ENCODE results near the gene DIP2A.
A peak's percentile ranks its signal among the peaks of the same experiment; 100 is the strongest.
"Not testable (repeated sequence)": the region's sequence is repeated elsewhere in the genome, so short reads cannot be mapped to it uniquely, and the experiment has no call there.

DIP2A gene

GRCh38 chr21:46448855-46449254 lies 9.8 kb upstream of the DIP2A start:
- not testable (repeated sequence) for DNase-seq

- no peak for DNase-seq
Measured at GRCh38 chr21:46452710-46453109, 6.0 kb upstream of the DIP2A start.

GRCh38 chr21:46454142-46454541 lies 4.5 kb upstream of the DIP2A start:
- DNase-seq: no peak

- DNase-seq: no peak
Measured at GRCh38 chr21:46454634-46455390, 3.9 kb upstream of the DIP2A start.

- DNase-seq: no peak
Measured at GRCh38 chr21:46455575-46456385, 2.9 kb upstream of the DIP2A start.

- no peak for DNase-seq
Measured at GRCh38 chr21:46456750-46457149, 1.9 kb upstream of the DIP2A start.

GRCh38 chr21:46457801-46458314 lies 833 bp upstream of the DIP2A start:
- DNase-seq: peak; percentile 38

GRCh38 chr21:46459024-46459355 lies 299 bp downstream of the DIP2A start:
- DNase-seq: no peak

- DNase-seq: no peak
Measured at GRCh38 chr21:46459356-46460112, 843 bp downstream of the DIP2A start.

- DNase-seq: no peak
Measured at GRCh38 chr21:46461909-46462308, 3.2 kb downstream of the DIP2A start.

GRCh38 chr21:46465153-46465552 lies 6.5 kb downstream of the DIP2A start:
- DNase-seq: not testable (repeated sequence)

GRCh38 chr21:46465651-46466050 lies 7.0 kb downstream of the DIP2A start:
- no peak for DNase-seq

- no peak for DNase-seq
Measured at GRCh38 chr21:46468108-46468774, 9.6 kb downstream of the DIP2A start.

- DNase-seq: no peak
Measured at GRCh38 chr21:46469275-46469674, 10.6 kb downstream of the DIP2A start.

GRCh38 chr21:46471514-46471913 lies 12.8 kb downstream of the DIP2A start:
- no peak for DNase-seq

GRCh38 chr21:46472246-46472645 lies 13.6 kb downstream of the DIP2A start:
- DNase-seq: no peak

- no peak for DNase-seq
Measured at GRCh38 chr21:46474382-46474781, 15.7 kb downstream of the DIP2A start.

- DNase-seq: no peak
Measured at GRCh38 chr21:46475296-46475695, 16.6 kb downstream of the DIP2A start.

GRCh38 chr21:46477765-46478164 lies 19.1 kb downstream of the DIP2A start:
- DNase-seq: no peak

GRCh38 chr21:46478910-46479309 lies 20.2 kb downstream of the DIP2A start:
- no peak for DNase-seq

GRCh38 chr21:46480466-46480865 lies 21.8 kb downstream of the DIP2A start:
- DNase-seq: no peak

GRCh38 chr21:46482225-46482845 lies 23.6 kb downstream of the DIP2A start:
- no peak for DNase-seq

Data from NCI-H146 (cell line).